GM19452 (cell line): ENCODE data around the gene SNRPB.

ENCODE experiments used
- ATAC-seq: cut with Tn5 transposase; IDR thresholded peaks from one replicate; pipeline ENCODE4 v1.9.1; 2021; ENCODE audit not compliant: unreplicated experiment

Gene SNRPB

DNA sequence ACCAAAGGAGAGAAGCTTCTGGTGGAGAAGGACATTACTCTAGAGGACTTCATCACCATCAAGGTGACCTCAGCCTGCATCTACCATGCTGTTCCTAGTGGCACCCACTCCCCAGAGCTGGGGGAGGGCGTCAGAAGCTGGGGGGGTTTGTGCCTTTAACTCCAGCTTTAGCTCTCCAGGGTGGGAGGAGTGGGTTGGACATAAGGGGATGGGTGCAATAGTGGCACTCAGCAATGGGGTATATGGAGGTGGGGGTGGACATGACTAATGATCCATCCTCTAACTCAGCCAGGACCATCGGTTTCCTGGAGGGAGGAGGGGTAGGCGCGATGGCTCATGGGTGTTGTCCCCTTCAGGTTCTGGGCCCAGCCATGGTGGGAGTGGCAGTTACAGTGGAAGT, 40.1 kb downstream of the SNRPB start:
- ATAC-seq = no peak

GRCh38 chr20:2429051-2429450, 41.5 kb downstream of the SNRPB start:
- ATAC-seq = no peak

GRCh38 chr20:2421247-2421646, 49.3 kb downstream of the SNRPB start:
- no peak for ATAC-seq

DNA sequence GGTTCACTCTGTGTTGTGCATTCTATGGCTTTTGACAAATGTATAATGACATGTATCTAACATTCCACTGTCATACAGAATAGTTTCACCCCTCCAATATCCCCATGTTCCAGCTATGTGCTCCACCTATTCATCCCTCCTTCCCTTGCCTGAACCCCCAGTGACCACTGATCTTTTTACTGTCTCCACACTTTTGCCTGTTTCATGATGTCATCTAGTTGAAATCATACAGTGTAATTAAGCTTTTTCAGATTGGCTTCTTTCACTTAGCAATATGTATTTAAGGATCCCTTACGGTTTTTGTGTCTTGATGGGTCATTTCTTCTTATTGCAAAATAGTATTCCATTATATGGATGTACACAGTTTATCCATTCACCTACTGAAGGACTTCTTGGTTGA, 50.1 kb downstream of the SNRPB start:
- ATAC-seq = no peak

- no peak for ATAC-seq
Measured at GRCh38 chr20:2418388-2418787, 52.2 kb downstream of the SNRPB start.

DNA sequence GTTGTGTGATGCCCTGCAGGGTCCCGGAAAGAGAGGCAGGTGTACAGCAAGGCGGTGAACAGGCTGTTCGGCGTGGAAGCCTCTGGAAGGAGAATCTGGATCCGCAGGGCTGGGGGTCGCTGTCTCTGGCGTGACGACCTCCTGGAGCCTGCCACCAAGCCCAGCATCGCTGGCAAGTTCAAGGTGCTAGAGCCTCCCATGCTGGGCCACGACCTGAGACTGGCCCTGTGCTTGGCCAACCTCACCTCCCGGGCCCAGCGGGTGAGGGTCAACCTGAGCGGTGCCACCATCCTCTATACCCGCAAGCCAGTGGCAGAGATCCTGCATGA, 53.4 kb downstream of the SNRPB start:
- ATAC-seq = no peak

DNA sequence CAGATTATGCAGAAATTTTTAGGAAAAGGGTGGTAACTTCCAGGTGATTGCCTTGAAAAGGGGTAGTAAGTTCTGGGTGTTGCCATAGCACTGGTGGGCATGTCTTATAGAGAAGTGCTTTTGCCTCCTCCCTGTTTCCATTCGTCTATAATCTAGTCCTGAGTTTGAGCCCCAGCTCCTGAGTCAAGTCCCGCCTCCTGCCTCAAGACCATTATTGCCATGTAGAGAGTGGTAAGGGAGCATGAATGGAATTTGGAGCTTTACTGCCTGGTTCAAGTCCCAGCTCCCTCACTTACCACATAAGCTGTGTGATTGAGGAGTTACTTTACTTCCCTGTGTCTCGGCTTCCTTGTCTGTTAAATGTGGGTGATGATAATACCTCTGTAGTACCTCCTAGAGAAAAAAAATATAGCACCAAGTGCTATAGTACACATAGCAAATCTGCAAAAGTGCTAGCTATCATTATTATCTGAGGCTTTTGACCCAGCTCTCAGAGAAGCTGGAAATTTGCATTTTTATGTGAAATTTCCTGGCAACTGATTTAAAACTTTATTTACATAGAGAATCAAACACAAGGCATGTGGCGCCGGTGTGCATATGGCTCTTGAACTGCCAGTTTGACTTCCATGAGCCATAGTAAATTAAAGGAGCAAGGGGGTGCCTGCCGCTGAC, 53.9 kb downstream of the SNRPB start:
- no peak for ATAC-seq
